Kasumi-1 (cell line): ENCODE results near the gene CACHD1.
"Not testable (repeated sequence)": the region's sequence is repeated elsewhere in the genome, so short reads cannot be mapped to it uniquely, and the experiment has no call there.

Experiments used
- DNase-seq, 2 experiments: peaks; one replicate each; lab custom pipeline; 2025; lab: John Stamatoyannopoulos, UW

CACHD1 gene

DNA sequence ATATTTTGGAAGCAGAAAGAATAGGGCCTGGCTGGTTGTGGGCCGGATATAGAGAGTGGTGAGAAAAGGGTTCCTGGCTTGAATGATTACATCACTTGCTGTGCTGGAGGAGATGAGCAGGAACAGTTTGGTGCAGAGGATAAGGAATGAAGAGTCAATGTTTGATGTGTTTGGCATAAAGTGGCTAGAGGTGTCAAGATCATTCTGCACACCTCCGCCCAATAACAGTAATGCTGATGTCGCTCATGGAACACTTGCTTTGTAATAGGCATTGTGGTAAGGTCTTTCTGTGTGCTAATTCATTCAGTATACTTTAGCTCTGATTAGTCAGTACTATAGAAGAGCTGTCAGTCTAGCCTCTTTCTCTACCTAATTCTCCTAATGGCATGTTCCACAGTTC lies 226.9 kb downstream of the CACHD1 start:
- DNase-seq = no peak

DNA sequence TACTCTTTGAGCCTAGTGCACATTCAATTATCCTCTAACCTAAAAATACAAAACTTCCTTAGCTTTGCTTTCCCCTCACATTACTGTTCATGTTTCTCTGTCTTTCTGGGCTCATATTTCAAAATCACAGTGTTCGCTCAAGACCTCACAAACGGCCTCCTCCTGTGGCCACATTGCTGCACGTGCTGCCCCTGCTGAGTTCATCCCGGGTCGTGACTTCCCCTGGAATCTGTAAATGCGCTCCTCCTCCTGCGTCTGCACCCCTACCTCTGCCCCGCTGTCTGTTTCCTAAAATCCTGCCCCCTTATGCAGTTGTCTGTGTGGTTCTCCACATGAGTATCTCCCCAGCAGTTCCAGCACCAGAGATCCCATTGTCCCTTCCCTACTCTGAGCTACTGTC lies 229.4 kb downstream of the CACHD1 start:
- no peak for DNase-seq

DNA sequence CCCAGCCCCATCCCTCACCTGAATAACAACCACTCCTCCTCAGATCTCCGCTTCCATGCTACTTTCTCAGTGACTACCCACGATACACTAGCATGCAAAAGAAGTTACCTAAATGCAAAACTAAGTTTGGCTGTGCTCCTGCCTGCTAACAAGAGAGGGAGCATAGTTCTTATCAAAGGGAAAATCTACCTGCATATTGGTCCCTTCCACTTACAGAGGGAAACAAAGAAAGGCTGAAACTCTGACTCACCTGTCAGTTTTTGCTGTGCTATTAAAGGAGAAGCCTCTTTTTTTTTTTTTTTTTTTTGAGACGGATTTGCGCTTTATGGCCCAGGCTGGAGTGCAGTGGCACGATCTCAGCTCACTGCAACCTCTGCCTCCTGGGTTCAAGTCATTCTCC lies 231.1 kb downstream of the CACHD1 start:
- no peak for DNase-seq

DNA sequence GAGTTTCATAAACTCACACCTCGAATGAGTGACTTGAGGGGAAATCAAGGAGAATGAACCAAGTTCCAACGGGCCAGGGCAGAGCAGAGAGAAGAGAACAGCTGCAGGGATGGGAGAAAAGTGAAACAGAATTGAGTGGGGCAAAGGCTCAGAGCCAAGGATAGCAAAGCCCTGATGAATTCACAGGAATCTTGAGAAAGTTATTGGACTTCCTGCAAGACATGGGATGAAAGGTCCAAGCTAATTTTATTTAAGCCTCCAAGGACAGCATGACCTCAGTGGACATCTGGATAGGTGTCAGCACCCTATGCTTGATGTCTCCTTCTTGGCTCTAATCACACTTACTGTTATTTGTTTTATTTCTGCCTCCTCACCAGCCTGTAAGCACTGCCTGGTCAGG lies 232.0 kb downstream of the CACHD1 start:
- no peak for DNase-seq

DNA sequence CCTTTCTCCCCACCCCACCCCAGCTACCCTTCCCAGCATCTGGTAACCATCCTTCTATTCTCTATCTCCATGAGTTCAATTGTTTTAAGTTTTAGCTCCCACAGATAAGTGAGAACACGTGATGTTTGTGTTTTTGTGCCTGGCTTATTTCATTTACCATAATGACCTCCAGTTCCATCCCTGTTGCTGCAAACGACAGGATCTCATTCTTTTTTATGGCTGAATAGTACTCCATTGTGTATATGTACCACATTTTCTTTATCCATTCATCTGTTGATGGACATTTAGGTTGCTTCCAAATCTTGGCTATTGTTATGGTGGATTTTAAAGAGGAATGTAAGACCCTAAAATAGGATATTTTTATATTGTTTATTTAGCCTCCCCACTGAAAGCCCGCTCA lies 232.7 kb downstream of the CACHD1 start:
- not testable (repeated sequence) for DNase-seq

- no peak for DNase-seq
Observed at GRCh38 chr1:64703600-64703999, 233.7 kb downstream of the CACHD1 start.

DNA sequence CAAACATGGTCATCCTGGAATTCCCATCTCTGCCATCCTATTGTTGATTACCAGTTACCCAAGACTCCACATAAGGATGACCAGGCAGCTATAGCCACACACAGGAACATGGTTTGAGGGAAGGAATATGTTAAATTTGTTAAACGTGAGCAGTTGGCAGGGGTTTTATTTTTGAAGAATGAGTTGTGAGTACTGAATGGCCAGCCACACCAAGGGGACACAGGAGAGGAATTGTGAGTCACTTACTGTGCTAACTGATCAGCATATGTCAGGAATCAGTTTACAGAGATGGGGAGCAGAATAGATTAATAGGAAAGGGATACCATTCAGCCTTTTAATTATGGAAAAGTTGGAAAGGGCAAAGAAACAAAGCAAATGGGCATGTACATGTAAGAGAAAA lies 235.7 kb downstream of the CACHD1 start:
- no peak for DNase-seq

- no peak for DNase-seq
Observed at GRCh38 chr1:64711266-64711665, 241.3 kb downstream of the CACHD1 start.

- no peak for DNase-seq
Observed at GRCh38 chr1:64712049-64712448, 242.1 kb downstream of the CACHD1 start.

GRCh38 chr1:64715186-64715585 lies 245.3 kb downstream of the CACHD1 start:
- DNase-seq = no peak

DNA sequence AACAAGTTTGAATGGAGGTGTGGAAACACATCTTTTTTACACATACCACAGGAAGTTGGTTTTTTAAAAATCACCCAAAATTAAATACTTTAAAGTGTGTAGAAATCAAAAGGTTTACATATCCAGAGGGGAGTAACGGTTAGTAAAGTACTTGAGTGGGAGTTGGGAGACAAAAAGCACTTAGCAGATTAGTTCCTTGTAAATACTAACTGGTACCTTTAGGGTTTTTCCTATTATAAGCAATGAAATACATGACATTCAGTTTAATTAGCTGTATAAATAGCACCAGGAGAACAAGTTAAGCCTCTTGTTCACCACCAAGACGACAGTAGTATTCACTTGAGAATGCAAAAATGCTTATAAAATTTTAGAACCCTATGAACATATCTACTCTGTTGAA lies 251.2 kb downstream of the CACHD1 start:
- DNase-seq = no peak

DNA sequence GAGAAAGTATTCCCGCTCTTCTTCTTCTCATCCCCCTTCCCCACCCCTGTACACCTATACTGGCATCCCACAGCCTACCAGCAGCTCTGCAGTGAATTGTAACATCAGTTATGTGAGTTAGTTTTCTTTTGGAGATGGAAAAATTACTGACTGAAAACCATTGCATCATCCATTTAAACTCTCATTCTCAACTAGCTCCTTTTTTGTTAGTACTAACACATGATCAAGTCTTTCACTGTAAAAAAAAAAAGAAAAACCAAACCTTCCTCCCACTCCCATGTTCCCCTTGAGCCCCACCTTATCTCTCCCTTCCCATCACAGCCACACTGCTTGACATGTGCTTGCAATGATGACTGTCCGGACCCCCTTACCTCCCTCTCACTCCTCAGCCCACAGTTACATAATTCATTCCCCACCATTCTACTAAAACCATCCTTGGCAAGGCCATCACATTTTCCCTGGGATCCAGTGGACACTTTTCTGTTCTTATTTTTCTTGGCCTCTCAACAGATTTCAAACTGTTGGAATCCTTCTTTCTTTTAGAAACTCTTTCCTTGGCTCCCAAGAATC lies 251.7 kb downstream of the CACHD1 start:
- no peak for DNase-seq

GRCh38 chr1:64727861-64728260 lies 257.9 kb downstream of the CACHD1 start:
- no peak for DNase-seq

DNA sequence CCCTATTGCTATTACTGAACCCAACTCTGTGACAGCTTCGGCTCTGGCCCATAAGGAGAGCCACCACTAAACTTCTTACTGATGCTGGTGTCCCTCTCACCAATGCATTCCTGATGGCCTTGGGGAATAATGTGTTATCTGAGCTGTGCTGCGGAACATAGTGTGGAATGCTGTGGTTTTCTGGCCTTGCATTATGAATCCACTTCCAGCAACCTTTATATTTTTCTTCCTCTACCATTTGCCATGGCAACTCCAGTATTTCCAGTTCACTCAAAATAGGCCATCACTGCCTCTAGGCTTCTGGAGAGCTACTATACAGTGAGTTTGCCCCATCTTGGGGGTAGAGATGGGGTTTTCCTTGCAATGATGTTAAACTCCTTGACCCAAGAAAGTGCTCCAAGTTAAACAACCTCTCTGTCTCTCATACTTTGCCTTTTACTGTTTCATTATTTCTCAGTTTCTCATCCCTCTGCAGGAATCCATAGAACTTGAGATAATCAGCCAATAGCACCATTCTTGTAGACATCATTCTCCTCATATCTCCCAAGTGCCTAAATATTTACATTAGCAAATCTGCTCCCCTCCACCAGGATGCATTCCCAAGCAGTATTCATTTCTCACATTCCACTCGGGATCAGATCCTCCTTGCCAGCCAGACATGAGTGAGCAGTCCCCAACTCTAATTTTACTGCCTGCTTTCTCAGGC lies 263.8 kb downstream of the CACHD1 start:
- no peak for DNase-seq

DNA sequence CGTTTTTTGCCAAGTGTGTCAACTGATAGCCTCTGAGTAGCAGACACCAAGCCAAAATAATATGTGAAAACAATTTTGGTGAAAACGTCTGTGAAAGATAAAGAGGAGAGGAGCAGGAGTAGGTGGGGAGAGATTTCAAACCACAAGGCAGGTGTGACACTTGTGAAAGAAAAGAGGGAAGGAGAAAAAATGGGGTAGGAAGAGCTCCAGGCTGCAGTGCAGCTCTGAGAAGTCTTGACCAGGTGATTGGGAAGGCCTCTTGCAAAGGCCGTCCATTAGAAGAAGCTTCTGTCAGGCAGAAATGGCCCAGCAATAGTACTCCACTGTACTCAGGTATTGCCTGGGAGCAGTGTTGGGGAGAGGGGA lies 264.3 kb downstream of the CACHD1 start:
- DNase-seq = no peak

DNA sequence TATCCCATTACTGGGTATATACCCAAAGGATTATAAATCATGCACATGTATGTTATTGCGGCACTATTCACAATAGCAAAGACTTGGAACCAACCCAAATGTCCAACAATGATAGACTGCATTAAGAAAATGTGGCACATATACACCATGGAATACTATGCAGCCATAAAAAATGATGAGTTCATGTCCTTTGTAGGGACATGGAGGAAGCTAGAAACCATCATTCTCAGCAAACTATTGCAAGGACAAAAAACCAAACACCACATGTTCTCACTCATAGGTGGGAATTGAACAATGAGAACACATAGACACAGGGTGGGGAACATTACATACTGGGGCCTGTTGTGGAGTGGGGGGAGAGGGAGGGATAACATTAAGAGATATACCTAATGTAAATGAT lies 270.8 kb downstream of the CACHD1 start:
- DNase-seq = not testable (repeated sequence)
